ENCODE data around the gene PDGFD.

- TF ChIP-seq EP300 (IDR thresholded peaks at IDR 0.05; ENCODE audit: borderline replicate concordance) (no peak), RAD21 (IDR thresholded peaks at IDR 0.05; ENCODE audit: low read depth) (no peak), EGR1 (IDR thresholded peaks at IDR 0.05) (no peak), REST (IDR thresholded peaks at IDR 0.05; ENCODE audit: low read depth) (no peak), ZBTB7A (IDR thresholded peaks at IDR 0.05; ENCODE audit: low read depth) (no peak)
Measured at GRCh38 chr11:104033134-104033533, 130.8 kb downstream of the PDGFD start.

Data from Ishikawa (cell line).